HL-60/S4 treated with phorbol 12-myristate 13-acetate at 8.2 ng/mL for 4 days and 3 days (cell line): ENCODE data around the gene ARHGAP19.

Experiments
- in situ Hi-C: fragments of 300-500 bp; cut with MboI; formaldehyde crosslinking; loops from 2 replicates; pipeline ENCODE4 v1.15.0; 2022; ENCODE audit warnings: low sequenced_read_pairs

Gene ARHGAP19

GRCh38 chr10:97292097-97292861 is at the start of gene ARHGAP19:
ARHGAP19 (minus strand) TSS chr10:97292637; CDS start chr10:97292627, 10 bp downstream.
- in situ Hi-C loops = no loop called here

GRCh38 chr10:97341416-97341815 is 49.0 kb upstream of the ARHGAP19 start:
- in situ Hi-C loops = no loop called here

GRCh38 chr10:97338041-97338440 is 45.6 kb upstream of the ARHGAP19 start:
- in situ Hi-C loops = no loop called here

GRCh38 chr10:97336942-97337831 is 44.8 kb upstream of the ARHGAP19 start:
- in situ Hi-C loops = no loop called here

- in situ Hi-C loops = no loop called here
Measured at GRCh38 chr10:97336446-97336845, 44.0 kb upstream of the ARHGAP19 start.

GRCh38 chr10:97336006-97336405 is 43.6 kb upstream of the ARHGAP19 start:
- in situ Hi-C loops = no loop called here

GRCh38 chr10:97335188-97335619 is 42.8 kb upstream of the ARHGAP19 start:
- in situ Hi-C loops = no loop called here

- in situ Hi-C loops = no loop called here
Measured at GRCh38 chr10:97334370-97335175, 42.1 kb upstream of the ARHGAP19 start, which contains the start of gene FRAT2. FRAT2 (minus strand) TSS chr10:97334729; CDS start chr10:97334572, 157 bp downstream.

- in situ Hi-C loops = no loop called here
Measured at GRCh38 chr10:97333601-97334369, 41.3 kb upstream of the ARHGAP19 start.

- in situ Hi-C loops = no loop called here
Measured at GRCh38 chr10:97333351-97333600, 40.8 kb upstream of the ARHGAP19 start.

GRCh38 chr10:97332591-97333350 is 40.3 kb upstream of the ARHGAP19 start:
- in situ Hi-C loops = no loop called here

- in situ Hi-C loops = no loop called here
Measured at GRCh38 chr10:97331153-97331703, 38.8 kb upstream of the ARHGAP19 start.

- in situ Hi-C loops = no loop called here
Measured at GRCh38 chr10:97329766-97330165, 37.3 kb upstream of the ARHGAP19 start.

GRCh38 chr10:97328646-97329453 is 36.4 kb upstream of the ARHGAP19 start:
- in situ Hi-C loops = no loop called here

- in situ Hi-C loops = no loop called here
Measured at GRCh38 chr10:97327348-97328294, 35.2 kb upstream of the ARHGAP19 start.

- in situ Hi-C loops = no loop called here
Measured at GRCh38 chr10:97325754-97326153, 33.3 kb upstream of the ARHGAP19 start.

- in situ Hi-C loops = no loop called here
Measured at GRCh38 chr10:97323501-97323900, 31.1 kb upstream of the ARHGAP19 start.
